Measurements from ENCODE around the gene COL27A1. TPM values are rescaled to one million over a fixed set of nuclear protein-coding genes. Genes with fewer than 3 reads are reported as not detected.

The COL27A1 gene
- polyA plus RNA-seq, 4 donors, result 27.1 to 57.4 (median 42.7) TPM

DNA sequence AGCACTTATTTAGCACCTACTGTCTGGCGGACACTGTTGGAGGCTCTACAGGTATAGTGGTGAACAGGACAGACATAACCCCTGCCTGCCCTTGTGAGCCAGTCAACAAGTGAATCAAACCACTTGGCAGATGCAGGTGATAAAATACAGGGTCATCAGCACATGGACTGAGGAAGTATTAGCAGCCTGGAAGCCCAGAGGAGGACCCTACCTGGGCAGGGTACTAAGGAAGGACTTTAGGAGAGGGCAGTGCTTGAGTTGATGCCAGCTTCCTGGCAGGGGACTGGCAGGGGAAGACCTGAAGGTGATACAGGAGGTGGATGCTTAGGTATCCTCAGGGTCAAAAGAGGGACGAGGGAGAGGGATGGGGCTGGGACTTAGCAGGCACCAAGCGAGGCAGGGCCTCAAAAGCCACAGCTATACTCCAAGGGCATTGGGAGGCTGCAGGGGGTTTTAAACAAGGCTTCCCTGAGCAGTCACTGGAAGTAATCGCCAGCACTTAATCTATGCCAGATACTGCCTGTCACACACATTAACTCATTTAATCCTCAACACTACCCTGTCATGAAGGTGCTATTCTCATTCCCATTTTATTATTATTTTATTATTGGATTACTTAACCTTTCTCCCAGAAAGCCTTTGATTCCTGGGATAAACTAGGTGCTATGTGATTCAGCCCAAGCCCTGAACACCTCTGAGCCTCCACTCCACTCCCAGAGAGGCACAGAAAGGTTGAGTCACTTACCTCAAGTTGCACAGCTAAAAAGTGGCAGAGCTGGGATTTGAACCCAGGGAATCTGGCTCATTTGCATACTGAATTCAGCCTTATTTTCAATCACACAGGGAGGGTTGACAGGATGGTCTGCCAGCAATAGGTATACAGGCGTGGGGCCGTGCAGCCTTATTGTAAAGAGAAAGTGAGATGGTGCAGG is 103.8 kb downstream of the COL27A1 start:
- DNase-seq (ENCODE audit: low read depth in 4 of 4, low spot score in 2 of 4), result no peak

DNA sequence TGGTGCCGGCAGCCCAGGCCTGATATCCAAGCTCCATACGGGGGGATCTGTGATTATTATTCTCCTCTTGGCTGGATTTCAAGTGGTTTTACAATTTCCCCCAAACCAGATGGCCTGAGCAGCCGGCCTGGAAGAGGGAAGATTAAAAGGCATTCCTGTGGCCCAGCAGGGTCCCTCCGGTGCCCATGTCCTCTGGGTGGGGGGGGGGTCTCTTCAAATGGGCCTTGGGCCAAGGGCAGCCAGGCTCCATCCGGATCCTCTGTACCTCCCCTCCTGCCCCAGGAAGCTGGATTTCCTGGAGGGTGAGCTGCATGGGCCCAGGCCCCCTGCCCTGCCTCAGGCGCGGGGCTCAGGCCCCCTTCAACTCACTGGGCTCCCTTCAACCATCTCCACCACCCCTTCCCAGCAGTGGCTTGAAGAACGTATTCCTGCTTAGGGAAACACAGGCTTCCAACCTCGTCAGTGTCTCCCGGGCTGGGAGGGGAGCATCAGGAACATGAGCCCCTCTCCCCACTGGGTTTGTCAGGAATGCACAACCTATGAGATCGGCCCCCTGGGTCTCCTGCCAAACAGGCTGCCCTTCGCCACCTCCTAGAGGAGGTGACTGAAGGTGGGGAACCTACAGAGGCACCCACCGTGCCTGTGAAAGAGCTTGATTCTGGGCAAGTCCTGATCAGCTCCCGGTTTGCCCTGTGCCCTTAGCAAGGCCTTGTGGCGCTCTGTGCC is 104.6 kb downstream of the COL27A1 start:
- no peak for DNase-seq (ENCODE audit: low read depth in 4 of 4, low spot score in 2 of 4)

DNA sequence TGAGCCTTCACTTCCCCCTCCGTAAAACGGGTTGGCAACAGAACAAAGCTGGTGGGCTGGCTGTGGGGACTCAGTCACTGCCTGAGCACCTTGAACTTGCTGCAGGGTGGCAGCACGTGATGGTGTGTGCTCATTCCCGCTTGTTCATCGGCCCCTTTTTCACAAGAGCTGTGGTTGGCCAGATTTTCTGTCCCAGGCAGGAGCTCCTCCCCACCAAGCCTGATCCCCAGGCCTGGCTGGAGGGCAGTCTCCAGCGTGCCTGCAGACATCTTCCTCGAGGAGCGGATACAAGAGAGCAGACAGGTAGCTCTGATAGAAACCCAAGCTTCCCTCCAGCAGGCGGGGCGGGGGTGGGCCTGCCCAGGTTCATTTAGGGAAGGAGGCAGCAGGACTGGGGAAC is 105.7 kb downstream of the COL27A1 start:
- no peak for DNase-seq (ENCODE audit: low read depth in 4 of 4, low spot score in 2 of 4)

DNA sequence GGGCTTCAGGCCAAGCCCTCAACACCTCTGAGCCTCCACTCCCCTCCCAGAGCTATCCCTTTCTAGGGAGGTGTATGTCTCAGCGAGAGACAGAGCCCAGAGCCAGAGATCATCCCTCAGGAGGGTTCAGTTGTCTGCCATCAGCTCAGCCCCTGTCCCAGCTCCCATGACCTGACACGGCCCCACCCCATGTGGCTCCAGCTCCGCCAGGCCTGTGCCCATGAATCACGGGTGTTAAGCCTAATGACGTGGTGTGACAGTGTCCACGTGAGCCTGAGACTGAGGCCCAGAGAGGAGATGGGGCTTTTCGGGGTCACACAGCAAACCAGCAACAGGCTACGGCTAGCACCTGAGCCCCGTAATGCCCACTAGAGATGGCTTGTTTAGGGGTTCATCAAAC is 106.7 kb downstream of the COL27A1 start:
- DNase-seq (ENCODE audit: low read depth in 4 of 4, low spot score in 2 of 4), result no peak

DNA sequence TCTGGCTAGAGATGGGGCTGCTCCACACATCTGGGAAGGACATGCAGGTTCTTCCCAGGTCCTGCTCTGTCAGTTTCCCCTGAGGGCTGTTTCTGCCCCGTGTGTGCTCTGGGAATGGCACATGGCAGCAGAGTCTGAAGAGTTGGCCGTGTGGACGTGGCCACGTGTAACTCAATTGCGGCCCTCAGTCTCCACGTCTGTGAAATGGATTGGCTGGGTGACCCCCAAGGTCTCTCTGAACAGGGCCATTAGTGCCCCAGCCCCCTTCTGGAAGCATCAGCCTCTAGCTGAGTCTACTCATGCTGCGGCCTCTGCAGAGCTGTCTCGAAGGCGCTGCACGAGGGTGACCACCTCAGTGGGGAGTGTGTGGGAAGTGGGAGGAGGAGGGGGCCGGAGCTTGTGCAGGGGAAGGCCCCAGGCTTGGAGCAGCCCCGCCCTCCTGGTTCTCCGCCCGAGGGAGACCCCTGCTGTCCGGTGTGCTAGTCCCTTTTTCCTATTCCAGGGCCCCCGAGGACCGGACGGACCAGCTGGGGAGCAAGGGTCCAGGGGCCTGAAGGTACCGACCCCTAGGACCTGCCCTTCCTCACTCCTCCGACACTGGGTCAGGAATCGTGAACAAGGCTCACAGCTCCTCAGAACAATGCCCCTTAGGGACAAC is 108.6 kb downstream of the COL27A1 start:
- DNase-seq (ENCODE audit: low read depth in 4 of 4, low spot score in 2 of 4), result no peak

DNA sequence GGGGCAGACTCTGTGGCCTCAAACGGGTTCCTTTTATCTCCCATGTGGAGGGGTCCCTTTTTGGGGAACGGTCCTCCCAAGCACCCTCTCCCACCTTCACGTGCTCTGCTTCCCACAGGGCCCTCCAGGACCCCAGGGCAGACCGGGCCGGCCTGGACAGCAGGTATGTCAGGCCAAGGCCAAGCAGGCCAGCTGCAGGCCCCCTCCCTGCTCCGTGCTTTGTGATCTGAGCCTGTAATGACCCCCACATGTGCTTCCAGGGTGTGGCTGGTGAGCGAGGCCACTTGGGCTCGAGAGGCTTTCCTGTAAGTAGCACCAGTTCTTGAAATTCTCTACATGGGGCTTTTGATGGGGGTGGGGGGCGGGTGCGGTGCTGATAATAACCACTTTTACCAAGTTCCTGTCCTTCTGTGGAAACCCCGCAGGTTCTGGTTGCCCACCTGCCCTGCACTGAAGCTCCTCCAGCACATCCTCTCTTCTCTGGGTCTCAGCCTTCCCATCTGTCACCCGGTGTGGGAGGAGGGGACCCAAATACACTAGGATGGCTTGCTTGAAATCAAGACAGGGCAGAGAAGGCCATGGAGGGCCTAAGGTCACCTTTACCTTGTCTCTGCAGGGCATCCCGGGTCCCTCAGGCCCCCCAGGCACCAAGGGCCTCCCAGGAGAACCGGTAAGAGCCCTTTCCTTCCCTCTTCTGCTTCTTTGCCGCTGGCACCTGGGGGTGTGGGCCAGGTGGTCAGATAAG is 109.6 kb downstream of the COL27A1 start:
- no peak for DNase-seq (ENCODE audit: low read depth in 4 of 4, low spot score in 2 of 4)

DNA sequence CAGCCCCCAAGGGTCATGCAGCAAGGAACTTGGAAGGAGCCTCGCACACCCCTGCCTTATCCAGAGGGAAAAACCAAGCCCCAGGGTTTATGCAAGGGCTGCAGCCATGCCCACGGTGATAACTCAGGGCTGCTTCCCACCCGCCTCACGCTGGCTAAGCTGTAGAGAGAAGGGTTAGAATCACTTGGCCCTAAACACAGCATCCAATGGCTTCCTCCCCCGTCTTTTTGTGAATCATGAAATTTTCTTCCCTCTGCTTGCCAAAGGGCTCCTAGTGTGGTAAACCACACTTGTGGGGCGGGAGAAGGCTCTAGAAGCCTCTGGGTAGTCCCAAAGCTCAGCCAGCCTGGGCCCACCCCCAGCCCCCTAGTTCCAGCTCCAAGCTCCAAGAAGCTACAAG is 111.6 kb downstream of the COL27A1 start:
- DNase-seq (ENCODE audit: low read depth in 4 of 4, low spot score in 2 of 4), result no peak

DNA sequence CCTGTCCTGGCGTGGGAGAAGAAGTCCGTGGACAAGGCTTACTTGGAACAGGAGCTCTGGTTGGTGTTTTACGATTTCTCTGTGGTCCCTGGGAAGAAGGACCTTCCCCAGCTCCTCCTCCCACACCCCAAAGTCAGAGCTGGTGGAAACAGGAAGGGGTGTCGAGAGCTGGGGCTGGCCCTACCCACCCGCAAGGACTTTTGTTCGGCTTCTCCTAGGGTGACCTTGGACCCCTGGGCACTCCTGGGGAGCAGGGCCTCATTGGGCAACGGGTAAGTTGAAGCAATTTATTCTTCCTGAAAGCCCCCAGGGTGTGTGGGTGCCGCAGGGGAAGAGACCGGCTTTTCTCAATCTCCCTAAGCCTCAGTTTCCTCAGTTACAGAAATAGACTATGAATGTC is 113.7 kb downstream of the COL27A1 start:
- DNase-seq (ENCODE audit: low read depth in 4 of 4, low spot score in 2 of 4), result no peak

DNA sequence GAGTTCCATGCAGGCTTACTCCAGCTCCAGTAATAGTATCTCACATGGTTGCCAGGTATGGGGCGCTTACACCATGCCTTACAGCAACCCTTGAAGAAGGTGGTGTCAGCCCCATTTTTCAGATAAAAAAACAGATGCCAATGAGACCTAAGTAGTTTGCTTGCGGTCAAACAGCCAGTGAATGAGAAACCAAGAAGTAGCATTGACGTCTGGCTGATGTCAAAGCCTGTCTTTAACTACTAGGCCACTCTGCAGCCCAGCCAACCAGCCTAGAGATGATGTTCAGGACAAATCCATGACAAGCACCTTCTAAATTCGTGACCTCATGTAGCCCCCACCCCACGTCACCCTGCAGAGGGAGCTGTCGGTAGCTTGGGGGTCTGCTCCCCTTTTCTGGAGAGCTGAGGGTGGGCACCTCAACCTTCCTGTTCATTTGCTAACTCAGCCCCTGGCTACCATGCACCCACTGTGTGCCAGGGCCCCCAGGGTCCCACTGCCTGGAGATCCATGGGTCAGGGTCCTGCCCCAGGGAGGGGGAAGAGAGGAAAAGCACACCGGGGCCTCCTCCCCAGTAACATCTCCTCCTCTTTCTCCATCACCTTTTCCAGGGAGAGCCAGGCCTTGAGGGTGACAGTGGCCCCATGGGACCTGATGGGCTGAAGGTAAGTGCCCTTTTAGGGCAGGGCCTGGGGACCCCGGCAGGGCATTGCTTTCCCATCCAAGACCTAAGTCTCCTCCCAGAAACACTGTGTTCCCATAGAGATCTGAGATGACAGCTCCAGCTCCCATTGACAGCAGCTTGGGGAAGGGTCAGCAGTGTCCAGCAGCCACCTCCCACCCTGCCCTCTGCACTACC is 115.0 kb downstream of the COL27A1 start:
- no peak for DNase-seq (ENCODE audit: low read depth in 4 of 4, low spot score in 2 of 4)

DNA sequence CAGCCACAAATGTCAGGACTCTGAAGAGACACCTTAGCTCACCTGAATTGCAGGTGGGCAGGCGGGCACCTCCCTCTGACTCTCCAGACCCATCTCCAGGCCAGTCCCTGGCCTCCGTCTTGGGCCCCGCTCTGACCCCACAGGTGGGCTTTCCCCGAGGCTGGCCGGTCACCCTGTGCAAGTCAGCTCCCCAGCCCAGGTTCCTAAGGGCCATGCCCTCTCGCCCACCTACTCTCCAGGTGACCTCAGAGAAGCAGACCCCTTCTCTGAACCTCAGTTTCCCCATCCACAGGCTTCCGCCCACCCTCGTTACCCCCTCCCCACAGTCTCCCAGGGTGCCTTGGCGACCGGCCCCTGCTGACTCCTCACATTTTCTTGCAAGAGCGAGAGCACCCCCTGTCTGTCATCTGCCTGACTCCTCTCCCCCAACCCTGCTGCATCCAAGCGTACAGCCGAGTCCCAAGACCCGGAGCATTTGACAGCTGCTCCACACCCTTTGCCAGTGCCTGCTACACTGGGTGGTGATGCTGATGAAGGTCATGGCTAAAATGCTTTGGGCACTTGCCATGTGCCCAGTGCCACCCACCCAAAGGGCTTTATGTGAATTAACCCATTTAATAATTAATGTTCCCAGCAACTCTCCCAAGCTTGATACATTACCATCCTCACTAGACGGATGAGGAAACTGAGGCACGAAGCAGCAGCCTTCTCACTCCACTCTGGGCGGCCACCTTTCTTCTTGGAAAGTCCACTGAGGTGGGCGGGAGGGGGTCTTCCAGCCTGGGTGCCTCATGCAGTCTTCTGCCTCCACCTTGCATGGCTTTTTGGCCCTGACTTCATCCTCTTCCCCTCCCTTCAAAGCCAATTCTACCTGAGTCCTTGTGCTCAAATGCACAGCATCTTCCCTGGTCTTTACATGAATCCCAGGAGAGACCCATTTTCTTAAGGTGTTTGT is 116.5 kb downstream of the COL27A1 start:
- no peak for DNase-seq (ENCODE audit: low read depth in 4 of 4, low spot score in 2 of 4)

DNA sequence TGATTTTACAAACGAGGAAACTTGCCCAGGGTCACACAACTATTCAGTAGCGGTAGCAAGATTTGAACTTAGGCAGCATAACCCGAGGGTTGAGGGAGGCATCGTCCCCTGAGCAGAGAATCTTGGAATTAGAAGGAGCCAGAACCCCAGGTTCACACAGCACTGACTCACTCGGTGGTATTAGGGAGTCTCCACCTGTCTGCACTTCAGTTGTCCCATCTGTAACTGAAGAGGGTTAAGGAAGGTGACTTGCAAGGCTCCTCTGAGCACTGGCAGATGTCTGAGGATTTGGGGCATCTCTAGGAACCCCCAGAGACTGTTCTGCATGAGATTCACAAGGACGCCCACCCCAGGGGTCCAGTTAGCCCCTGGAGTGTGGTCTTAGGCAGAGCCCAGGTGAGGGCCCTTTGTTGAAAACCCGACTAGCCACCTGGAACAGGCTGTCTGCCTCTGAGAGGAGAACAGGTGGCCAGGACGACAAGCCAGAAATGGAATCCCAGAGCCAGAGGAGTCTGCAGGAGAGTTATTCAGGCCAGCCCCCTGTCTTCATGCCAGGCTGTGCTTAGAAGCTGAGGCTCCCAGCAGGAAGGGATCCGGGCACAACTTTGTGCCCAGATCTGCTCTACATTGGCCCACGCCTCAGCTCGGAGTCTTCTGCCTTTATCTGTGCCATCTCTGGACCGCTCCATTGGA is 117.5 kb downstream of the COL27A1 start:
- DNase-seq (ENCODE audit: low read depth in 4 of 4, low spot score in 2 of 4), result no peak

DNA sequence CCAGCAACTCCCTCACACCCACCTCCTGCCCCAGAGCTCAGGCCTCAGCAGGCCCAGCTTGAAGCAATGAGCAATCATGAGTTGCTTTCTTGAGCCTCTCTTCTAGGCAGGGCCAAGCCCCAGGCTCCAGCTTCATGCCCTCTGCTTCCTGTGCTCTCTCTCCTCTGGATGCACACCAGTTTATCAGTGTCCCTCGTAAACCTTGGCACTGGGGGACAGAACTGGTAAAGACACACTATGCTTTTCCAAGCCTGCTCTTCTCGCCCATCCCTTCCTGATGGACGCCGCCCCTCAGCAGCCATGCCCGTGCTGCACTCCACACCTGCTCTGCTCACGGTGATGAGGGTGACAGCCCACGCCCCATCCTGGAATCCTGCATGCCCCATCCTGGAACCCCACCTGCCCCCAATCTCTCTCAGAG is 118.1 kb downstream of the COL27A1 start:
- DNase-seq (ENCODE audit: low read depth in 4 of 4, low spot score in 2 of 4), result no peak

DNA sequence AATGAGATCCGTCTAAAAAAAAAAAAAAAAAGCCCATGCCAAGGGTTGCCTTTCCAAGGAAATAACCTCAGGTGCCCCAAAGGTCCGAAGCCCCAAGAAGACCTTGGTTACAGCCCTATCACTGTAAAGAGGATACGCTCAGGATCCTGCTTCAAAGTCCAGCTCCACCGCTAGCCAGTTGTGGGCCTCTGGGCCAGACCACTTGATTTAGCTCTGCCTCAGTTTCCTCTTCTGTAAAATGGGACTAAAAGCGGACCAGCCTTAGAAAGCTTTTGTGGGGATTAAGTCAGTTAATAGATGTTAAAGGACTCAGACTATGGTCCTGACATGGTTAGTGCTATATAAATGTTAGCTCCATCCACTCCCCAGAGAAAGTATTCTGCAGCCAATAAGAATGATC is 118.9 kb downstream of the COL27A1 start:
- no peak for DNase-seq (ENCODE audit: low read depth in 4 of 4, low spot score in 2 of 4)

DNA sequence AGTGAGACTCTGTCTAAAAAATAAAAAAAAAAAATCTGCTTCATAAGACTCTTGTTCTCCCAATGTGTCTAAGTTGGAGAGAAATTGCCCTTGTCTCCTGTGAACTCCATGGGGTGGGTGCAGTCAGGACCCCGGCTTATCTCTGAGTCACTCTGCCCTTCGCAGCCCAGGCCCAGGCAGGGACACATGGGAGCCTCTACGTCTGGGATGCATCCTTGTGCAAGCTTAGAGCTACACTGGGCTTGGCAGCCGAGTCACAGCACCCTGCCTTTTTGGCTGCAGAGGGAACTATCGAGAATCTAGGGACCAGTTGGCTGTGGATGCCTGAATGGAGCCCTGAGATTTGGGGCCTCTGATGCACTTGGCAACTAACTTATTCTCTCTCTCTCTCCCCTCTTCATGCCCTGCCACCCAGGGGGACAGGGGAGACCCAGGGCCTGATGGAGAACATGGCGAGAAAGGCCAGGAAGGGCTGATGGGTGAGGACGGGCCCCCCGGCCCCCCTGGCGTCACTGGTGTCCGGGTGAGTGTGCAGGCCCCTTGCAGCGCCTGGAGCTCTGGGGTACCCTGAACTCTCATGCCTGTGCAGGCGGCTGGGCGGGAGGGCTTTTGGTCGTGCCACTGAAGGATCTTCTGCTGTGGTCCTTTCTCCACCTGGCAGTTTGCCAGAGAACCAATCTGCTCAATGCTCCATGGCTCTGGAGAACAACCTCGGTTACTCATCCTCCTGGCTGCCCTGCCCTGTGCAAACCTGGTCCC is 120.1 kb downstream of the COL27A1 start:
- no peak for DNase-seq (ENCODE audit: low read depth in 4 of 4, low spot score in 2 of 4)

DNA sequence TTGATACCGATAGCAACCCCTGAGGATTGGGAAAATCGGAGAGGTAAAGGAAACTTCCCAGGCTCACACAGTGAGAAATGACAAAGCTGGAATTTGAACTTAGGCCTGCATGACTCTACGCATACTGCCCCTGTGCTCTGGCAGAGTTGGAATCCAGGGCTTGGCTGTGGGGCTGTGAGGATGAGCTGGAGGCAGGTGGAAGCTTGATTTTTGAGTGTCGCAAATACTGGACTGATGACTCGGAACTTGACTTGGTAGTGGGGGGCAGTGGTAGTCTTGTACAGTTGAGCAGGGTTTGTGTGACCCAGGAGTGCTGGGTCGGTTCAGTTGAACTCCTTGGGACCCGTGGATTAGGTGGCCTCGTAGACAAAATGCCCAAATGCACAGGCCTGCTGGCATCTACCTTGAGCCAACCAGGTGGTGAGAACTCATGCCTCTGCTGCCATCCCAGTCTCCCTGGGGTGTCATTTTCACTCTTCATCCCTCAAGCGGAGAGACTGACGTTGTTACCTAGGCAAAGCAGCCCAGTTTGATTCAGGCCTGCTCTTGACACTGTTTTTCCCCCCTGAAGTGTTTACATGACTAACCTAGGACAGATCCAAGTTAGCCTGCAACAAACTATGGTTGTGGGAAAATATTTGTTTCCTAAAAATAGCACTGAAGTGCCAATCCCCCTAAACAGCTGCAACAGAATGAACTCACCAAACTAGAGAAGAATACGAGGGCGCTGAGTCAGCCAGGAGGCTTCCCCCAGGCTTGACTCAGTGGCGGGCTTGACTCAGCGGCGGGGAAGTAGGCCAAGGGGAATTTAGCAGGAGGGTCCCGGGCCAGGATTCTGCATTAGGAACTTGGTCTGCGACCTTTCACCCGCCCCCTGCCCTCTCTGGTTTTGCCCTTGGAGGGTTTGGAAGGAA is 121.8 kb downstream of the COL27A1 start:
- no peak for DNase-seq (ENCODE audit: low read depth in 4 of 4, low spot score in 2 of 4)

DNA sequence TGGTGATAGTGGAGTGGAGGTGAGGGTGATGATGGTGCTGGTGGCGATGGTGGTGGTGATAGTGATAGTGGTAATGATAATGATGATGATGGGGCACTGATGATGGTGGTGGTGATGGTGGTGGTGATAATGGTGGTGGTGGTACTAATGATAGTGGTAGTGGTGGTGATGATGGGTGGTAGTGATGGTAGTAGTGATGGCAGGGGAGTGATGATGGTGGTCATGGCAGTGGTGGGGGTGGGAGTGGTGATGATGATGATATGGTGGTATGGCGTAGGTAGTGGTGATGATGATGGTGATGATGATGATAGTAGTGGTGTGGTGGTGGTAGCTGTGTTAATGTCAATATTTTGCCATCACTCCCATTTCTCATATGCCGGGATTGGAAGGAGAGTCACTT is 123.0 kb downstream of the COL27A1 start:
- no peak for DNase-seq (ENCODE audit: low read depth in 4 of 4, low spot score in 2 of 4)
